HCT116 (cell line): ENCODE data around the gene BTBD16.

Experiments
- EZH2 ChIP-seq: fragments of 200-600 bp; sonication (generic); IDR thresholded peaks from 2 replicates; pipeline ENCODE4 v1.6.1; 2017; ENCODE audit warnings: antibody characterized with exemption, mixed run types
- JUND ChIP-seq: IDR thresholded peaks from 2 replicates; pipeline ENCODE4 v1.6.1; 2012
- RAD21 ChIP-seq: IDR thresholded peaks from 2 replicates; pipeline ENCODE4 v1.6.1; 2012; ENCODE audit warnings: low read depth, mild to moderate bottlenecking
- YY1 ChIP-seq: IDR thresholded peaks from 2 replicates; pipeline ENCODE4 v1.6.1; 2011; ENCODE audit warnings: low read length, low read depth, moderate library complexity, mild to moderate bottlenecking; ENCODE audit not compliant: insufficient replicate concordance; ENCODE audit errors: extremely low read depth
- ZNF274 ChIP-seq: fragments of 200-500 bp; sonication (Bioruptor generic); IDR thresholded peaks from 2 replicates; pipeline ENCODE4 v1.6.1; 2014; ENCODE audit warnings: mild to moderate bottlenecking, low read depth, low read length, inconsistent platforms
- TF ChIP-seq, protein P1 (sequence below), 3 experiments: fragments of 200-600 bp in 1 of 3; sonication (generic) in 1 of 3; IDR thresholded peaks in 2 of 3; conservative IDR thresholded peaks in 1 of 3; 2 replicates each; pipeline ENCODE4 v1.5.1; 2012 to 2017; ENCODE audit warnings: low read depth in 2 of 3, low read length in 2 of 3, antibody characterized with exemption in 1 of 3, borderline replicate concordance in 1 of 3, control low read depth in 1 of 3, mild to moderate bottlenecking in 1 of 3, mixed read lengths in 1 of 3, mixed run types in 1 of 3, moderate library complexity in 1 of 3; ENCODE audit not compliant: insufficient read depth in 1 of 3
- TF ChIP-seq, protein P2 (sequence below): IDR thresholded peaks from 2 replicates; pipeline ENCODE4 v1.6.1; 2012

DNA sequence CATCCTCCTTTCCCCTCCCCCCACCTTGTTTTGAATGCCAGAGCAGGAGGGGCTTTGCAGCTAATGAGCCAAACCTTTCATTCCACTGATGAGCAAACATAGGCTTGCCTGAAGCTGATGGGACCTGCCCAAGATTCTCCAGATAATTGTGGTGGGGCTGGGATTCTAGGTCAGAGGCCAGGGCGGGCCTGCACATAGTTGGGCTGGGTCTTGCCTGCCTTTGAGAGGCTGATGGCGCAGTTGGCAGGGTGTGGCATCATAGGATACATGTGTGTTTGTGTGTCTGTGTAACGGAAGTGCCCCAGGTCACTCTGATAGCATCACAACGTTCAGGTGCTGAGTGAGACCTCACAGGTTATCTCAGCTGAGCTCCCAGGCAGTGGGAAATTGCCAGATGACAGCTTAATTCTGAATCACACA, 22.9 kb downstream of the BTBD16 start:
- TF ChIP-seq, protein P1, sequence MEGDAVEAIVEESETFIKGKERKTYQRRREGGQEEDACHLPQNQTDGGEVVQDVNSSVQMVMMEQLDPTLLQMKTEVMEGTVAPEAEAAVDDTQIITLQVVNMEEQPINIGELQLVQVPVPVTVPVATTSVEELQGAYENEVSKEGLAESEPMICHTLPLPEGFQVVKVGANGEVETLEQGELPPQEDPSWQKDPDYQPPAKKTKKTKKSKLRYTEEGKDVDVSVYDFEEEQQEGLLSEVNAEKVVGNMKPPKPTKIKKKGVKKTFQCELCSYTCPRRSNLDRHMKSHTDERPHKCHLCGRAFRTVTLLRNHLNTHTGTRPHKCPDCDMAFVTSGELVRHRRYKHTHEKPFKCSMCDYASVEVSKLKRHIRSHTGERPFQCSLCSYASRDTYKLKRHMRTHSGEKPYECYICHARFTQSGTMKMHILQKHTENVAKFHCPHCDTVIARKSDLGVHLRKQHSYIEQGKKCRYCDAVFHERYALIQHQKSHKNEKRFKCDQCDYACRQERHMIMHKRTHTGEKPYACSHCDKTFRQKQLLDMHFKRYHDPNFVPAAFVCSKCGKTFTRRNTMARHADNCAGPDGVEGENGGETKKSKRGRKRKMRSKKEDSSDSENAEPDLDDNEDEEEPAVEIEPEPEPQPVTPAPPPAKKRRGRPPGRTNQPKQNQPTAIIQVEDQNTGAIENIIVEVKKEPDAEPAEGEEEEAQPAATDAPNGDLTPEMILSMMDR (IDR thresholded peaks at IDR 0.05 in 2 of 3, conservative IDR thresholded peaks at IDR 0.05 in 1 of 3; ENCODE audit: borderline replicate concordance in 1 of 3, insufficient read depth in 1 of 3, low read depth in 2 of 3, low read length in 2 of 3): no peak
- TF ChIP-seq RAD21 (no peak), ZNF274 (no peak), EZH2 (no peak), YY1 (no peak), JUND (no peak)
- TF ChIP-seq, protein P2, sequence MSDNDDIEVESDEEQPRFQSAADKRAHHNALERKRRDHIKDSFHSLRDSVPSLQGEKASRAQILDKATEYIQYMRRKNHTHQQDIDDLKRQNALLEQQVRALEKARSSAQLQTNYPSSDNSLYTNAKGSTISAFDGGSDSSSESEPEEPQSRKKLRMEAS: no peak
